ENCODE measurements around the gene ACACA.
A peak's percentile ranks its signal among the peaks of the same experiment; 100 is the strongest.

The ACACA gene

GRCh38 chr17:37130984-37131446 lies 275.6 kb downstream of the ACACA start:
- DNase-seq: peak; percentile 26

DNA sequence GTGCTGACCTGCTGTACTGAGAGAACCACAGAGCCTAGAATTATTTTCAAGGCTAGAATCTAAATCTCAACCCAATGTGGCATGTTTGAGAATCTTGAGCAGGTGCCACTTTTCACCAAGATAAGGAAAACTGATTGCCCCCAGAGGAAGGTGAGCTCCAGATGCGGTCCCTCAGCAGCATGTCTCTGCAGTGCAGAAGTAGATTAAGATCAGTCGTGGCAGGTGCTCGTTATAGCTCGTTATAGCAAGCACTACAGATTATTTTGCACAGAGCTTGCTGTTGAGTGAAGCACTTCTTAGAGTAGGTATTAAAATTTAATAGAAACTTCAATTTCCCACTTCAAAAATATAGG lies 281.8 kb downstream of the ACACA start:
- no peak for DNase-seq

- no peak for DNase-seq
These were observed 282.5 kb downstream of the ACACA start for GRCh38 chr17:37123941-37124820.

- DNase-seq: no peak
These were observed 283.2 kb downstream of the ACACA start for GRCh38 chr17:37123386-37123785.

- DNase-seq: no peak
These were observed 285.0 kb downstream of the ACACA start for GRCh38 chr17:37121616-37122015.

- no peak for DNase-seq
These were observed 288.1 kb downstream of the ACACA start for GRCh38 chr17:37118366-37119137.

- DNase-seq: no peak
These were observed 289.1 kb downstream of the ACACA start for GRCh38 chr17:37117373-37118142.

GRCh38 chr17:37116671-37117185 lies 289.9 kb downstream of the ACACA start:
- DNase-seq: no peak

GRCh38 chr17:37111329-37111728 lies 295.3 kb downstream of the ACACA start:
- no peak for DNase-seq

- DNase-seq: no peak
These were observed 295.9 kb downstream of the ACACA start for GRCh38 chr17:37110746-37111145.

DNA sequence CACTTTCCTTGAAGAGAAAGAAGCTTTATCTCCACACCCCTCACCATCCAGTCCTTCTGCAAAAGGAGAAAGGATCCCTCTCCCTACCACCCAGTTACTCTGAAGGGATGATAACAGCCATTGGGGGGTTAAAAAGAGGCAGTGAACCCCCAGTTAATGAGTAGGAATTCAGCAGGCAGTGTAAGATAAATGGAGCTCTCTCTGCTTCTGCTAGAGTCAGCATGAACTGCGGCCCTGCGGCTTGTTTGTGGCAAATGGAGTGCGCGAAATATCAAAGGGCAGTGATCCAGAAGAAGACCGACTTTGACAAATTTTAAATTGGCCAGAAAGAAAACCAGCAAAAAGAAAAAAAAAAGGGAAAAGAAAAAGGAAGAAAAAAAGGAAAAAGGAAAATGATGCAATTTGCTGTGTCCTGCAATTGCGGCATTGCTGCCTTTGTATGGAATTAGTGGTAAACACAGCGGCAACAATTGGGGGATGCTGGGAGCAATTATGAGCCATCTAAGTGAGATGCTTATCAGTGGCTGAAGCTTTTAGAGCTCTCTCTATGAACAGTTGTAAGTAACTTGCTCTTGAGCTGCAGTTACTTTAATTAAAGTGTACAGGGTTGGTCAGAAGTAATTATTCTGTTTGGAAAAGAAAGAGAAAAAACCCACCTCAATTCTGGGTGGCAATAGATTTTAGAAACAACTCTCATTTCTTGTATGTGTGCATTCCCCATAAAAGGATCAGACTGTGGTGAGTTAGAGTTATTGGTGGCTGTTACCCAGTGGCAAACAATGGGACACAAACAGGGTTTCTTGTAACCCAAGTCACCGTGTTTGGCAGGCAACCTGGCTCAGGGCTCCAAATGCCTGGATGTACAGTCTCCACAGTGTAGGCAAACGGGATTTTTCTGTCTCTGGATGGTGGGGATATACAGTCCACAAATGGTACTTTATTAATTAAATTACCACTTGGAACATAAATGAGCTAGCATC lies 296.6 kb downstream of the ACACA start:
- DNase-seq: no peak

GRCh38 chr17:37109106-37109505 lies 297.5 kb downstream of the ACACA start:
- no peak for DNase-seq

- no peak for DNase-seq
These were observed 299.1 kb downstream of the ACACA start for GRCh38 chr17:37107406-37108083.

- no peak for DNase-seq
These were observed 300.6 kb downstream of the ACACA start for GRCh38 chr17:37106049-37106448.

DNA sequence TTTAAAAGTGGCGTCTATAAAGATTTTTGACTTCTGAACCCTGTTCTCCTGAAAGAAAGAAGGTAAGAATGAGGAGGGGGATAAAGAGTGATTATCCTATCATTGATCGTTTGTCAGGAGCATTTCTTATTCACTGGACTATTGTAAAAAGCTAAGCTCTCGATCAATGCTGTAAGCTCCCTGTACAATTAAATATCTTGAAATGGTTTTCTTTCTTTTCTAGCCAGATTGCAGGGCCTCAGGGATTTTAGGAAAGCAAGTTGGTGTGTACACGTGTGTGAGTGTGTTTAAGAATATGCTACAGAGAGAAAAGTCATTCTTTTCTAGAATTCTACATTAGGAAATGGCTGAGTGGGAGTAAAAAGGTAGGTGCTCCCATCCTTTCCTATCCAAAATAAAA lies 303.4 kb downstream of the ACACA start:
- DNase-seq: no peak

GRCh38 chr17:37101306-37101705 lies 305.3 kb downstream of the ACACA start:
- DNase-seq: no peak

GRCh38 chr17:37100231-37100630 lies 306.4 kb downstream of the ACACA start:
- DNase-seq: no peak

- no peak for DNase-seq
These were observed 307.5 kb downstream of the ACACA start for GRCh38 chr17:37098910-37099664.

GRCh38 chr17:37098152-37098551 lies 308.5 kb downstream of the ACACA start:
- DNase-seq: no peak

DNA sequence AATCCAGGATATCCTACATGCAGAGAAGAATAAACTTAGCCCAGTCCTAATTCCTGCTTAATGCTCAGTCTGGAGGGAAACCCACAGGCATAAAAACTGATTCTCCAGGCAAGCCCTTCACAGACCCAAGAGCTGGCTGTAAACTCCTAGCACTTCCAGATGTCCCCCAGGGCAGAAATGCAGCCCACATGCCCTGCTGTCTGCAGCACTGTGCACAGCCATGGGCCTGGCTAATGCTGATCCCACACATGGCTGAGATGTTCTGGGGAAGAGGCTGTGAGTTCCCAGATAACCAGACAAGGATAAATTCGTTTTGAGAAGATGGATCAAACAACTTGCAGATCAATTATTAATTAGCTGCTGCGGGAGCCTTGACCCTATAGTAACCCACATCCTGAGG lies 309.5 kb downstream of the ACACA start:
- no peak for DNase-seq
